Astrocyte of the spinal cord (primary cell): ENCODE results near the gene DNAH12.
A peak's percentile ranks its signal among the peaks of the same experiment; 100 is the strongest.

Experiments
- DNase-seq: peaks from one replicate; pipeline ENCODE4 v3.0.0; 2011; ENCODE audit warnings: low read depth, low spot score
- H3K4me3 ChIP-seq: 2 replicates; pipeline ENCODE4 v1.5.1; 2011; ENCODE audit warnings: low read depth, mild to moderate bottlenecking, low read length, moderate library complexity
- CTCF ChIP-seq: IDR thresholded peaks from 2 replicates; pipeline ENCODE4 v1.5.1; 2012; ENCODE audit warnings: low read depth, mild to moderate bottlenecking, low read length, inconsistent platforms
- in situ Hi-C: cut with HindIII; loops from 2 replicates; pipeline ENCODE4 v1.10.0; 2017; ENCODE audit warnings: low sequenced_read_pairs

DNAH12 gene

GRCh38 chr3:57545636-57546268 is 1.6 kb upstream of the DNAH12 start:
- in situ Hi-C loops = no loop called here

GRCh38 chr3:57538465-57538864 is 5.7 kb downstream of the DNAH12 start:
- in situ Hi-C loops = no loop called here
- TF ChIP-seq CTCF = no peak

More at GRCh38 chr3:57545636-57546268, 1.6 kb upstream of the DNAH12 start:
- no peak overlapping the region for H3K4me3 ChIP-seq
- no peak for DNase-seq
- TF ChIP-seq CTCF = no peak

DNA sequence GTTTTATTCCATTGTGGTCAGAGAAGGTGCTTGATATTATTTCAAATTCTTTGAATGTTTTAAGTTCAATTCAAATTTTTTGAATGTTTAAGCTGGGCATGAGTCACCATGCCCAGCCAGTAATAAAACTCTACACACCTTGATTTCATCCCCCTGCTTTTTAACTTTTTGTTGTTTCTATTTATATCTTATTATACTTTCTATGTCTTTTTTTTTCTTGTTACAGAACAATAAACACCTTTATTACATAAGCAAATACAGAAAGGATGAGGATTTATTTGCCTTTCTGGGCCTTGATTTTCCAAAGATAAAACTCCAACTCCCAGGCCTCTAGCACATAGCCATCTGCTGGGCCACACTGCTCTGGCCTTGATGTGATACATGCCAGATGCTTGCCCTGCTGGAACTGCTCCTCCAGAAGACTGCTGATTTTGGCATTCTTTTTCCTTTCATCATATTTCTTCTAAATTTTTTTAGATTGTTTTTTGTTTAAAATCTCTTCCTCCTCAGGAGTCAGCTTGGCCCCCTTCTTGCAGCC is 14.0 kb downstream of the DNAH12 start:
- DNase-seq = peak; percentile 8
- in situ Hi-C loops = no loop called here
- no peak overlapping the region for H3K4me3 ChIP-seq
- no peak for TF ChIP-seq CTCF

More at GRCh38 chr3:57538465-57538864, 5.7 kb downstream of the DNAH12 start:
- H3K4me3 ChIP-seq = no peak overlapping the region
- no peak for DNase-seq

DNA sequence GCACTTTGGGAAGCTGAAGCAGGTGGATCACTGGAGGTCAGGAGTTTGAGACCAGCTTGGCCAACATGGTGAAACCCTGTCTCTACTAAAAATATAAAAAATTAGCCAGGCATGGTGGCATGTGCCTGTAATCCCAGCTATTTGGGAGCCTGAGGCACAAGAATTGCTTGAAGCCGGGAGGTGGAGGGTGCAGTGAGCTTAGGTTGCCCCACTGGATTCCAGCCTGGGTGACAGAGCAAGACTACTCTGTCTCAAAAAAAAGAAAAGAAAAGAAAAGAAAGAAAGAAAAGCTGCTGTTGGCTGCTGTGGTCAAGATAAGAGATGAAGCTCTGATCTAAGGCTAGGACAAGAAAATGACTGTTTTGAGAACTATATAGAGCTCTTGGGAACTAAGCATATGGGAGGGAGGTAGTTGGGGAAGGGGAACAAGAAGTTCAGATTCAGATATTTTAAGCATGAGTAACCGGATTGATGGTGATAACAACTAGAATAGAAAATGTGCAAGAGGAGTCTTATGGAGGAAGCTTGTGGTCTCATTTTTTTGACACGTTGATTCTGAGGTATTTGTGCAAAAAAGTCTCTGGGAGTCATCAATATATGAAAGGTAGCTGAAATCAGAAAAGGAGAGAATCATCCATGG is 25.7 kb downstream of the DNAH12 start:
- in situ Hi-C loops = no loop called here
- TF ChIP-seq CTCF = no peak
- no peak overlapping the region for H3K4me3 ChIP-seq
- DNase-seq = peak; percentile 53

GRCh38 chr3:57512166-57512565 is 32.0 kb downstream of the DNAH12 start:
- no peak overlapping the region for H3K4me3 ChIP-seq
- peak; percentile 46 for DNase-seq
- in situ Hi-C loops = no loop called here
- no peak for TF ChIP-seq CTCF

DNA sequence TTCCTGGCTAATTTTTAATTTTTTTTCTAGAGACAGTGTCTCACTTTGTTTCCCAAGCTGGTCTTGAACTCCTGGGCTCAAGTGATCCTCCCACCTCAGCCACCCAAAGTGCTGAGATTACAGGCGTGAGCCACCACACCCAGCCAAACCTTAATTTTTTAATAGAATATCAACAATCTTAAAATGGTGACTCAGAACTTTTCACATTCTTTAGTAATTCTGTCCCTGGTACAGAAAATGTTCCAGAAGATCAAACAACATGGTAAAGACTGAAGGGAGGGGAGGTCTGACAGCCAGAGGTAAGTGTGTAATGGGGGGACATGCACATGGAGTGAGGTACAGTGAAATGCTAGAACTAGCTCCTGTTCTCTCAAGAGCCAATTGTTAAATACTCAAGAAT is 38.2 kb downstream of the DNAH12 start:
- TF ChIP-seq CTCF = no peak
- no peak for DNase-seq
- in situ Hi-C loops = no loop called here
- H3K4me3 ChIP-seq = no peak overlapping the region
